ENCODE measurements around the gene SUFU.

Gene SUFU

DNA sequence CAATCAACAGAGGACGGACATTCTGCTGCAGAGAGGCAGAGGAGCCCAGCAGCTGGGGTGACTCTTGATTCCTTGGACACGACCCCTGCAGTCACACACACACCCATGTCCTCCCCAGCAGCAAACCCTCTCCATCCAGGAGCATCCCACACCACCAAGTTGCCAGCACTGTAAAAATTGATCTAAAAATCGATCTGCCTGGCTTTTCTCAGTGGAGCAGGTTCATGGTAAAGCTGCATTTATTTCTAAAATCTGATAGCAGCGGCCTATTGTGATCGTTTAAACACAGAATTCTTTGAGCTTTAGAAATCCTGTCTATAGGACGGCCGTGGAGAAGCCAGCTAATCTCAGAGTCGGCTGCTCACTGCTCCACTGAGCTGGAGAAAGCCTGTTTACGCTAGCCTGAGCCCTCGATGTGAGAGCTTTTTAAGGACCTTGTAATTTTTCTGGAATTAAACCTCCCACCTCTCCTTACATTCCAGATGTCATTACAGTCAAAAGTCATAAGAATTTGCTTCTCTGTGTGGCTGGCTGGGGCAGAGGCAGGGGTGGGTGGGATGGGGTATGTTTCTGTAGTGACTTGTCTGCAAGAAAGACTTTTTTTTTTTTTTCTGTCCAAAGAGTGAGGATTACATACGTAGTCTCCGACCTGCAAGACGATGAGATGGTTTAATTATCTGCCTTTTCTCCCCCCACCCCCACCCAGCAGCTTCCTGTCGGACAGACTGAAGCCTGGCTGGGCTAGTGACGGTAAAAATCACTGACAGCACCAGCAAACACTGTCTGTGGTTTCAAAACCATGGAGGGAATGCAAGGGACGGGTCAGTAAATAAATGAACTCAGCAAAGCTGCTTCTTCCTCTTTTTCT is 172.1 kb downstream of the SUFU start:
- no peak for DNase-seq

DNA sequence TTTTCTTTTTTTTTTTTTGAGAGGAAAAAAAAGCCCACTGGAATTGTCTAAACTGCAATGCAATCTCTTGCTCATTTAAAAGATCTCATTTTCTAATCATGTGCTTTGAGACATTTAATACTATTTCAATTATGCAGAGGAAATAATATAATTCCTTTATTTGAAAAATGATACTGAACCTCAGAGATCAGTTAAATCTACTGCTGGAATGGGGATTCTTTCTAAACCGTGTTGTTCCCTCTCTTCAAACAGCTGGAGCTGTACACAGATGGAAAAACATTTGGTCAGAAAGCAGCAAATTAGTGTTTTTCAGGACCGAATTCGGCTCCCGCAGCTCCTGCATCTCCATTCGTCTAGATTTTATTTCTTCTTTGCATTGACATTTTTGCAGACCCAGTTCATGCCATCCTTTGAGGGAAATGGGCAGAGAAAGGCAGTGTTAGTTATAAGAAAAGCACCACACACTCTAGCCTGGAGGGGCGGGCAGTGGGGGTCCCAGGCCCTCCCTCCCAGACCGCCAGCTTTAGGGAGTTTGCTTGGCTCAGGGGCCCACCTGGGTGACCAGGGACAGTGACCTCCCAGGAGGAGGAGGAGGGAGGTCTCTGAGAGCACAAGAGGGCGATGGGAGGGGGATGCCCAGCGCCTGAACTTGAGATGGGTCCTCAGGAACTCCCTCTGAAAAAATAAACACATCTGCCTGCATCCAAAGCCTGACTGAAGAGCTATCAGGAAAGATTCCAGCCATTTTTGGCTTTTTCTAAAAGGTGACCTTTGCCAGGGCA is 173.0 kb downstream of the SUFU start:
- no peak for DNase-seq

DNA sequence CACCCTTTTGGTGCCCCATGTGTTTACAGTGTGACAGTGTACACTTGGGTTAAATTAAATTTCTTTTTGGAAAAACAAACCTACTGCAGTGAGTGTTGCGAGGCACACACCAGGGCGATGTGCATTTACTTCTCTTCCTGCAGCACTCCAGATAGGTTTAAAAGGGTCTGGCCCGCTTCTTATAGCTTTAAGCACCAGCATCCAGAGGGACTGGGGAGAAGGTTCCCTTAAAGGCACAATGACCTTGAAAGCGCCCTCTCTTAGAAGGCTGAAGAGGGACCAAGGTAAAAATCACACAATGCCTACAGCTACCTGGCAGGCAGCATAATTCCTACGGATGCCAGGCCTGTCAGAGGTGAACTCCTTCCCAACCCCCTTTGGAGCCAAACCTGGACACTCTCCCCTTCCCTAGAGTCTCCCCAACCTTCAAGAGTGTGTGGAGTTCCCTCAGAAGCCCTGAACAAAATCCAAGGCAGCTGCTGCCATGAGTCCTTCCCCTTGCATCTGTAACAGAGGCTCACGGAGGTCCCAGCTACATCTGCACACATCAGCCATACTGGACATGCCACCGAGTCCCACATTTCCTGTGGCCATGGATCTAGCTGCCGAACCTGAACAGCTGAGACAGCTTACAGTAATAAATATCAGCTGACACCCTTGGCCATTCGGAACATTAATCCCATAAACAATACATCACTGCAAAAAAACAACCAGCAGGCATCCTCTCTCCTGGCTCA is 173.7 kb downstream of the SUFU start:
- no peak for DNase-seq

DNA sequence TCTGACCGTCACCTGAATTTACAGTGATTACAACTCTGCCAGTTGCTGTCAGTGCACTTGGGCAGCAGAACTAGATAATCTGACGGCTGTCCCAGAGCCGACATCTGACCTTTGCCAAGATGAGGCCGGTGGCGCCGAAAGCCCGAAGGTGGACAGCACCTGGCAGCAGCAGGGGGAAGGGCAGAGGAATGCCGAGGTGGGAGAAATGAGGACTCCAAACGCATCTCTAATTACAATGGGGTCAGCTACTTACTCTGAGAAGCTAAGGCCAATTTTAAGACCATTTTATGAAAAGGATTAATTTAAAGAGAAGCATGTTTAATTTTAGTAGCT is 174.3 kb downstream of the SUFU start:
- peak; percentile 67 for DNase-seq

DNA sequence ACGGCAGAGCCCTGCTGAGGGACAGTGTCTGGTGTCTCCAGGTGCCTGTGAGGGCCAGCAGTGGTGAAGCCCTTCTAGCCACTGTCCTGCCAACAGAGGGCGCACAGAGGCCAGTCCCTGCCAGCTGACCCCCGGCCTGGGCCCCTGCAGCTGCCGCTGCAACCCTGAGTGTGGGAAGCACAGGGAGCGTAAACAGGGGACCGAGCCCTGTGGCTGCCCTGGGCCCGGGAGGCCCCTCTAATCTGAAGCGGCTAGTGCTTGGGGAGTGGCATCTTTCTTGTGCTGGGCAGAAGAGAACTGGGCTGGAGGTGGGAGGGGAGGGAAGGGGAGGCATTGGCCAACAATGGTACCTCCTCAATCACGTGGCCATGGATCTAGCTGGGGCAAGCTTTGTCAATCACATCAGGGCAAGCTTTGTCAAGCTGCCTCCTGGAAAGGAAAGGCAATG is 175.1 kb downstream of the SUFU start:
- peak; percentile 90 for DNase-seq

DNA sequence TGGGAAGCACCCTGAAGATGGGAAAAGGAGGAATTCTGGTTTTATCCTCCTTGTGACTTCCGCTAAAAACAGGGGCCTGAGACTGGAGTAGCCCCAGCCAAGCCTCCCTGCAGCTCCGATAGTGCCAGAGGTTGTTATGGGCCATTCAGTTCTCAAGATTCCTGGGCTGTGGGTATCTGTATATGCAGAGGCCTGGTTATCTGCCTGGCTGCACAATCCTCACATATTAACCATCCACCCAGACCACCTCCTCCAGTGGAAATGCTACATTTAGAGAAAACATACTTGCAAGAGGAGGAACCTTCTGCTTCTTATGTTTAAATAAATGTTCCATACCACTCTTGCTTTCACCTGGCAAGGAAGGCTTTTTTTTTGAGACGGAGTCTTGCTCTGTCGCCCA is 175.8 kb downstream of the SUFU start:
- DNase-seq: no peak

DNA sequence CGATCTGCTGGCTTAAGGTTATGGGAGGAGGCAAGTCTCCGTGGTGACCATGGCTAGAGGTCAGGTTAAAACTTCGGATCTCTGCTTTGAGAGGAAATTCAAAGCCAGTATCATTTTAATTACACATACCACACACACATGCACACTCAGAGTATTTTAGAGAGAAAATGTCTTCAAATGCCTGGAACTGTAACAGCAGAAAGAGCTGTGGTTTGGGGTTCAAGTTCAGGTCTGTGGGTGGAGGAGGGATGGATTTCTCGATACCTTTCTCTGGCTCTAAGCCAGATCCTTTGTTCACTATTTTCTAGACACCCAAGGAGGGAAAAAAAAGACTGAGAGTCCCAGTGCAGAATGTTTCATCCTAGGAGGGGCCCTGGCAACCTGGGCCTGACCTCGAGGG is 177.9 kb downstream of the SUFU start:
- no peak for DNase-seq

DNA sequence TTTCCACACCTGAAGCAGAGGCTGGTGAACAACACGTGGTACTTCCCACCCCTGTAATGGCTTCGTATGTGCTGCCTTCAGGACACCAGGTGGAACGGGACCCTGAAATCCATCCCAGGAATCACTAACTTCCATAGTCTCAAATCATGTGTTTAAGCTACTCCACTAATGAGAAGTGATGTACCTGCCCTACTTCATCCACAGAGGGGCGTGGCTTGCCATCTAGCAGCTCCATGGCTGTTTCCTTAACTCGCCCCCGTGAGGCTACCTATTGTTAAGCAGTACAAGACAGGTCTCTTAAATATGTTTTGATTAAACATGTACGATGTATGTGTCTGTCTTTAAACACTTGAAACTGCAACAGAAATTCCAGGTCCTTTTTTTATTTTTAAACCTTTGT is 178.6 kb downstream of the SUFU start:
- DNase-seq: no peak

DNA sequence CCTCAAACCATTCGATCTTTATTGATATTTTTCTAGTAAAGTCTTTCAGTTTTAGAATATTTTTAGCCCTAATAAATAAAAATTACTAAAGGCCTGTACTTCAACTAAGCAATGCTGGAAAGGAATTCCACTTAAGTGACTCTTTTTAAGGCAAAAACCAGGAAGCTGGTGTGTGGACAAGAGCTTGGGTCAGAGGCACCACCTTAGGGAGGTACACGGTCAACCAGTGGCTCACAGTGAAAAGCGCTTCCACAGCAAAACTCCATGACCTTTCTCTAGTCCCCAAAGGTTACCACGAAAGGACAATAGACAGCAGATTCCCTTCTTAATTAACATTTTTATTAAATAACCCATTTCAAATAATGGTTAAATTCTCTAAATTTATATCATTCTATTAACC is 179.2 kb downstream of the SUFU start:
- no peak for DNase-seq

All from NCI-H146 (cell line).